Subcutaneous abdominal adipose tissue (tissue), 5 donors: ENCODE measurements around the gene NUP98.

Source experiments
- H3K27ac ChIP-seq: one replicate; pipeline ENCODE4 v1.7.0; 2013; ENCODE audit warnings: low read depth, mild to moderate bottlenecking, inconsistent platforms, low read length, moderate library complexity
- H3K27me3 ChIP-seq, 5 donors: one replicate each; pipeline ENCODE4 v1.7.0; 2013; ENCODE audit warnings: low read length in 5 of 5, inconsistent platforms in 1 of 5; ENCODE audit not compliant: control insufficient read depth in 5 of 5, insufficient read depth in 4 of 5
- H3K36me3 ChIP-seq, 5 donors: one replicate each; pipeline ENCODE4 v1.7.0; 2013; ENCODE audit warnings: low read length in 5 of 5; ENCODE audit not compliant: control insufficient read depth in 5 of 5, insufficient read depth in 5 of 5
- H3K4me1 ChIP-seq, 5 donors: one replicate each; pipeline ENCODE4 v1.7.0; 2013; ENCODE audit warnings: low read length in 5 of 5, mild to moderate bottlenecking in 3 of 5, moderate library complexity in 1 of 5; ENCODE audit not compliant: control insufficient read depth in 5 of 5, insufficient read depth in 5 of 5
- H3K4me3 ChIP-seq, 5 donors: one replicate each; pipeline ENCODE4 v1.7.0; 2013; ENCODE audit warnings: low read length in 5 of 5, low read depth in 1 of 5
- H3K9ac ChIP-seq, 5 donors: one replicate each; pipeline ENCODE4 v1.7.0; 2013; ENCODE audit warnings: low read length in 5 of 5, mild to moderate bottlenecking in 4 of 5, moderate library complexity in 3 of 5
- H3K9me3 ChIP-seq, 5 donors: one replicate each; pipeline ENCODE4 v1.7.0; 2013; ENCODE audit warnings: low read length in 5 of 5; ENCODE audit not compliant: control insufficient read depth in 5 of 5
- donor health status: healthy.
- donor health status: healthy.
- donor health status: healthy.
- donor health status: healthy.
- donor health status: healthy.

The NUP98 gene

GRCh38 chr11:3720997-3721396 lies 76.4 kb downstream of the NUP98 start:
- H3K4me1 ChIP-seq: no peaks in the 10 kb centered on the region
- H3K36me3 ChIP-seq: peaks cover 44 to 89% (median 83%) of the 10 kb centered on the region in 5 donors
- H3K9me3 ChIP-seq: no peaks in the 10 kb centered on the region
- H3K27ac ChIP-seq: no peak overlapping the region
- no peaks in the 10 kb centered on the region for H3K27me3 ChIP-seq
- no peak overlapping the region for H3K9ac ChIP-seq
- no peak overlapping the region for H3K4me3 ChIP-seq

GRCh38 chr11:3712274-3712673 lies 85.1 kb downstream of the NUP98 start:
- H3K9ac ChIP-seq: no peak overlapping the region
- peaks cover 48 to 81% (median 62%) of the 10 kb centered on the region in 5 donors for H3K36me3 ChIP-seq
- no peak overlapping the region for H3K27ac ChIP-seq
- H3K9me3 ChIP-seq: no peaks in the 10 kb centered on the region
- no peaks in the 10 kb centered on the region for H3K27me3 ChIP-seq
- no peak overlapping the region for H3K4me3 ChIP-seq
- peaks cover 0 to 7% (median 0%) of the 10 kb centered on the region in 5 donors for H3K4me1 ChIP-seq

GRCh38 chr11:3710485-3711259 lies 86.7 kb downstream of the NUP98 start:
- Histone ChIP-seq H3K36me3 (peaks cover 44 to 76% (median 60%) of the 10 kb centered on the region in 5 donors), H3K4me1 (peaks cover 0 to 7% (median 0%) of the 10 kb centered on the region in 5 donors), H3K4me3 (no peak overlapping the region), H3K27ac (no peak overlapping the region), H3K9me3 (no peaks in the 10 kb centered on the region), H3K27me3 (no peaks in the 10 kb centered on the region), H3K9ac (no peak overlapping the region)

- Histone ChIP-seq H3K27me3 (no peaks in the 10 kb centered on the region), H3K4me3 (no peak overlapping the region), H3K4me1 (peaks cover 0 to 7% (median 0%) of the 10 kb centered on the region in 5 donors), H3K9ac (no peak overlapping the region), H3K9me3 (no peaks in the 10 kb centered on the region), H3K27ac (no peak overlapping the region), H3K36me3 (peaks cover 50 to 77% (median 60%) of the 10 kb centered on the region in 5 donors)
These were observed 87.4 kb downstream of the NUP98 start for GRCh38 chr11:3709977-3710376.

- H3K27me3 ChIP-seq: no peaks in the 10 kb centered on the region
- H3K27ac ChIP-seq: no peak overlapping the region
- peaks cover 0 to 7% (median 0%) of the 10 kb centered on the region in 5 donors for H3K4me1 ChIP-seq
- no peaks in the 10 kb centered on the region for H3K9me3 ChIP-seq
- H3K9ac ChIP-seq: no peak overlapping the region
- peaks cover 43 to 77% (median 56%) of the 10 kb centered on the region in 5 donors for H3K36me3 ChIP-seq
- H3K4me3 ChIP-seq: no peak overlapping the region
These were observed 90.2 kb downstream of the NUP98 start for GRCh38 chr11:3707176-3707575.

GRCh38 chr11:3703383-3703782 lies 94.0 kb downstream of the NUP98 start:
- no peak overlapping the region for H3K9ac ChIP-seq
- no peak overlapping the region for H3K27ac ChIP-seq
- H3K36me3 ChIP-seq: peaks cover 43 to 87% (median 65%) of the 10 kb centered on the region in 5 donors
- H3K27me3 ChIP-seq: no peaks in the 10 kb centered on the region
- no peaks in the 10 kb centered on the region for H3K4me1 ChIP-seq
- no peaks in the 10 kb centered on the region for H3K9me3 ChIP-seq
- H3K4me3 ChIP-seq: no peak overlapping the region

- Histone ChIP-seq H3K4me1 (no peaks in the 10 kb centered on the region), H3K9me3 (no peaks in the 10 kb centered on the region), H3K4me3 (no peak overlapping the region), H3K9ac (no peak overlapping the region), H3K27me3 (no peaks in the 10 kb centered on the region), H3K36me3 (peaks cover 46 to 91% (median 78%) of the 10 kb centered on the region in 5 donors), H3K27ac (no peak overlapping the region)
These were observed 96.4 kb downstream of the NUP98 start for GRCh38 chr11:3700910-3701309.

GRCh38 chr11:3700410-3700809 lies 96.9 kb downstream of the NUP98 start:
- H3K4me1 ChIP-seq: no peaks in the 10 kb centered on the region
- no peak overlapping the region for H3K9ac ChIP-seq
- H3K36me3 ChIP-seq: peaks cover 46 to 92% (median 79%) of the 10 kb centered on the region in 5 donors
- H3K9me3 ChIP-seq: no peaks in the 10 kb centered on the region
- H3K4me3 ChIP-seq: no peak overlapping the region
- H3K27me3 ChIP-seq: no peaks in the 10 kb centered on the region
- no peak overlapping the region for H3K27ac ChIP-seq

GRCh38 chr11:3686751-3687150 lies 110.6 kb downstream of the NUP98 start:
- no peaks in the 10 kb centered on the region for H3K4me1 ChIP-seq
- no peak overlapping the region for H3K27ac ChIP-seq
- no peaks in the 10 kb centered on the region for H3K9me3 ChIP-seq
- H3K27me3 ChIP-seq: no peaks in the 10 kb centered on the region
- no peak overlapping the region for H3K9ac ChIP-seq
- no peak overlapping the region for H3K4me3 ChIP-seq
- peaks cover 44 to 86% (median 78%) of the 10 kb centered on the region in 5 donors for H3K36me3 ChIP-seq

- Histone ChIP-seq H3K36me3 (peaks cover 47 to 86% (median 79%) of the 10 kb centered on the region in 5 donors), H3K27ac (no peak overlapping the region), H3K9ac (no peak overlapping the region)
These were observed 111.4 kb downstream of the NUP98 start for GRCh38 chr11:3685923-3686322.

More at GRCh38 chr11:3685923-3686322, 111.4 kb downstream of the NUP98 start:
- Histone ChIP-seq H3K4me1 (no peaks in the 10 kb centered on the region), H3K27me3 (no peaks in the 10 kb centered on the region), H3K4me3 (no peak overlapping the region), H3K9me3 (no peaks in the 10 kb centered on the region)
